HCT116 (cell line): ENCODE results near the gene GSTM4. TPM values are rescaled to one million over a fixed set of nuclear protein-coding genes. Genes with fewer than 3 reads are reported as not detected.

ENCODE experiments used
- ATAC-seq: fragments of 200-7000 bp; cut with Tn5 transposase; 2 replicates; pipeline ENCODE4 v1.9.1; 2020; ENCODE audit warnings: mild to moderate bottlenecking, moderate library complexity
- BruUV-seq: library from RNA; stranded (reverse); fragments of 400-500 nt; replicated peaks from 2 replicates; lab custom pipeline; 2021; lab: Mats Ljungman, UMichigan
- CTCF ChIA-PET: fragments of 300-600 bp; sonication (Branson Sonifier 250); formaldehyde crosslinking; loops from one replicate; lab custom pipeline; 2021; ENCODE audit warnings: antibody characterized with exemption; lab: Charles Lee
- POLR2A ChIA-PET: fragments of 300-600, 350-600 bp; sonication (Branson Sonifier 250); formaldehyde crosslinking; loops from one replicate; lab custom pipeline; 2021; ENCODE audit warnings: antibody characterized with exemption; lab: Charles Lee
- RAD21 ChIA-PET, 2 experiments: fragments of 300-600 bp; sonication (Branson Sonifier 250); formaldehyde crosslinking; loops; one replicate each; lab custom pipeline; 2023; ENCODE audit warnings: low total read pairs in 2 of 2; ENCODE audit not compliant: uncharacterized antibody in 2 of 2, unreplicated experiment in 2 of 2, low non-redundant PET in 1 of 2; lab: Charles Lee
- DNase-seq: peaks from one replicate; pipeline ENCODE4 v3.0.0-alpha.2; 2010; ENCODE audit warnings: low read depth, low spot score
- H2AFZ ChIP-seq: fragments of 200-600 bp; shearing (Covaris generic), sonication (generic); 2 replicates; pipeline ENCODE4 v1.6.1; 2017; ENCODE audit warnings: low read depth, mixed run types, mixed read lengths, antibody characterized with exemption, low read length; ENCODE audit not compliant: poor library complexity, severe bottlenecking
- H3K27ac ChIP-seq: 2 replicates; pipeline ENCODE4 v1.5.1; 2012; ENCODE audit warnings: low read depth, low read length
- H3K27me3 ChIP-seq: fragments of 200-600 bp; sonication (generic); 2 replicates; pipeline ENCODE4 v1.6.1; 2016; ENCODE audit warnings: mixed run types, low read length, mixed read lengths; ENCODE audit not compliant: insufficient read depth
- H3K36me3 ChIP-seq, 2 experiments: fragments of 200-500 bp in 1 of 2; fragments of 200-600 bp in 1 of 2; sonication (Bioruptor generic) in 1 of 2; sonication (generic) in 1 of 2; 2 replicates each; pipeline versions ENCODE4 v1.5.1 to v1.6.1; 2014 to 2016; ENCODE audit warnings: low read length in 2 of 2, inconsistent platforms in 1 of 2, mixed read lengths in 1 of 2, mixed run types in 1 of 2; ENCODE audit not compliant: insufficient read depth in 2 of 2, control insufficient read depth in 1 of 2
- H3K4me1 ChIP-seq, 2 experiments: fragments of 200-600 bp in 1 of 2; sonication (generic) in 1 of 2; 2 replicates each; pipeline versions ENCODE4 v1.5.1 to v1.6.1; 2012 to 2017; ENCODE audit warnings: low read length in 2 of 2, inconsistent platforms in 1 of 2, mild to moderate bottlenecking in 1 of 2, mixed read lengths in 1 of 2, mixed run types in 1 of 2, moderate library complexity in 1 of 2; ENCODE audit not compliant: insufficient read depth in 2 of 2, control insufficient read depth in 1 of 2
- H3K4me2 ChIP-seq: fragments of 200-600 bp; sonication (generic); 2 replicates; pipeline ENCODE4 v1.6.1; 2017; ENCODE audit warnings: mixed run types, low read length, mixed read lengths
- H3K4me3 ChIP-seq, 2 experiments: fragments of 200-600 bp in 1 of 2; sonication (generic) in 1 of 2; replicated peaks in 1 of 2; 2 replicates each; pipeline ENCODE4 v1.5.1; 2011 to 2016; ENCODE audit warnings: low read length in 2 of 2, control low read depth in 1 of 2, low read depth in 1 of 2, mild to moderate bottlenecking in 1 of 2, mixed read lengths in 1 of 2, mixed run types in 1 of 2
- H3K79me2 ChIP-seq: fragments of 200-600 bp; sonication (generic); 2 replicates; pipeline ENCODE4 v1.6.1; 2017; ENCODE audit warnings: mild to moderate bottlenecking, mixed run types, low read length, moderate library complexity, mixed read lengths; ENCODE audit not compliant: insufficient read depth
- H3K9ac ChIP-seq: fragments of 200-600 bp; sonication (generic); 2 replicates; pipeline ENCODE4 v1.6.1; 2016; ENCODE audit warnings: low read length, mixed read lengths
- H3K9me2 ChIP-seq: fragments of 200-600 bp; sonication (generic), shearing (Covaris generic); 2 replicates; pipeline ENCODE4 v1.6.1; 2017; ENCODE audit warnings: mixed run types, mild to moderate bottlenecking, moderate library complexity; ENCODE audit not compliant: insufficient read depth
- H3K9me3 ChIP-seq, 2 experiments: fragments of 200-500 bp in 1 of 2; fragments of 200-600 bp in 1 of 2; sonication (Bioruptor generic) in 1 of 2; sonication (generic) in 1 of 2; 2 replicates each; pipeline ENCODE4 v1.6.1; 2014 to 2017; ENCODE audit warnings: low read length in 2 of 2, mixed read lengths in 2 of 2, inconsistent platforms in 1 of 2, low read depth in 1 of 2, mild to moderate bottlenecking in 1 of 2, mixed run types in 1 of 2, moderate library complexity in 1 of 2; ENCODE audit not compliant: control insufficient read depth in 1 of 2, insufficient read depth in 1 of 2
- H4K20me1 ChIP-seq: fragments of 200-600 bp; sonication (generic), shearing (Covaris generic); 2 replicates; pipeline ENCODE4 v1.6.1; 2017; ENCODE audit warnings: mixed run types, mild to moderate bottlenecking, moderate library complexity; ENCODE audit not compliant: insufficient read depth
- CEBPB ChIP-seq: IDR thresholded peaks from 2 replicates; pipeline ENCODE4 v1.6.1; 2012; ENCODE audit warnings: low read depth
- ELF1 ChIP-seq: IDR thresholded peaks from 2 replicates; pipeline ENCODE4 v1.6.1; 2012; ENCODE audit warnings: low read depth, borderline replicate concordance
- EZH2phosphoT487 ChIP-seq: fragments of 200-600 bp; IDR thresholded peaks from 2 replicates; pipeline ENCODE4 v1.6.1; 2018; ENCODE audit warnings: antibody characterized with exemption, borderline replicate concordance
- FOSL1 ChIP-seq: IDR thresholded peaks from 2 replicates; pipeline ENCODE4 v1.6.1; 2012; ENCODE audit warnings: low read depth
- JUND ChIP-seq: IDR thresholded peaks from 2 replicates; pipeline ENCODE4 v1.6.1; 2012
- POLR2A ChIP-seq: IDR thresholded peaks from 2 replicates; pipeline ENCODE4 v1.7.0; 2011; ENCODE audit warnings: borderline replicate concordance; ENCODE audit not compliant: insufficient read depth, insufficient read length; ENCODE audit errors: extremely low read depth
- SP1 ChIP-seq: IDR thresholded peaks from 2 replicates; pipeline ENCODE4 v1.6.1; 2012; ENCODE audit warnings: low read depth
- SRF ChIP-seq: IDR thresholded peaks from 2 replicates; pipeline ENCODE4 v1.6.1; 2012; ENCODE audit warnings: low read depth
- TCF7L2 ChIP-seq: IDR thresholded peaks from 2 replicates; pipeline ENCODE4 v1.7.0; 2011; ENCODE audit warnings: borderline replicate concordance, inconsistent platforms; ENCODE audit not compliant: insufficient read depth, insufficient read length; ENCODE audit errors: extremely low read depth
- YY1 ChIP-seq: IDR thresholded peaks from 2 replicates; pipeline ENCODE4 v1.6.1; 2011; ENCODE audit warnings: low read length, low read depth, moderate library complexity, mild to moderate bottlenecking; ENCODE audit not compliant: insufficient replicate concordance; ENCODE audit errors: extremely low read depth
- ZNF274 ChIP-seq: fragments of 200-500 bp; sonication (Bioruptor generic); IDR thresholded peaks from 2 replicates; pipeline ENCODE4 v1.6.1; 2014; ENCODE audit warnings: mild to moderate bottlenecking, low read depth, low read length, inconsistent platforms
- intact Hi-C: fragments of 100-400 bp; cut with micrococcal nuclease; formaldehyde crosslinking; loops from 2 replicates; pipeline ENCODE4 v1.10.0; 2022
- total RNA-seq: library from RNA; stranded (reverse); gene quantifications from one replicate; pipeline ENCODE4 v1.2.1, GENCODE V29; 2021; ENCODE audit not compliant: unreplicated experiment
- TF ChIP-seq, protein P1 (sequence below), 3 experiments: fragments of 200-600 bp in 1 of 3; sonication (generic) in 1 of 3; IDR thresholded peaks in 2 of 3; conservative IDR thresholded peaks in 1 of 3; 2 replicates each; pipeline ENCODE4 v1.5.1; 2012 to 2017; ENCODE audit warnings: low read depth in 2 of 3, low read length in 2 of 3, antibody characterized with exemption in 1 of 3, borderline replicate concordance in 1 of 3, control low read depth in 1 of 3, mild to moderate bottlenecking in 1 of 3, mixed read lengths in 1 of 3, mixed run types in 1 of 3, moderate library complexity in 1 of 3; ENCODE audit not compliant: insufficient read depth in 1 of 3
- TF ChIP-seq, protein P2 (sequence below): IDR thresholded peaks from 2 replicates; pipeline ENCODE4 v1.6.1; 2012
- TF ChIP-seq, protein P3 (sequence below): IDR thresholded peaks from 2 replicates; pipeline ENCODE4 v1.6.1; 2012; ENCODE audit warnings: low read depth

GSTM4 gene
- total RNA-seq, 1 experiment from 2014 or later, result 15.9 TPM

DNA sequence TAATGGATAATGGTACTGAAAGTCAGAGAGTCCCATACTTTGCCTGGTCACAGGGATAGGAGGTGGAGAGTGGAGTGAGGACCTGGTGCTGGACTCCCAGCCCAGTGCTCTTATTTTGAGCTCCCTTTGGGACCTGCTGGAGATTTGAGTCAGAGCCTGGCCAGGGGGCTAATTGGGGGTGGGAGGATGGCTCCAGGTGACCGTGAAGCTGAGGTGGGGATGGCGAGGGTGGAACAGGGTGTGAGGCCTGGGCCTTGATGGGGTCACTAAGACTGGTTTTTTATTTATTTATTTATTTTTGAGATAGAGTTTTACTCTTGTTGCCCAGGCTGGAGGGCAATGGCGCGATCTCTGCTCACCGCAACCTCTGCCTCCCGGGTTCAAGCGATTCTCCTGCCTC is 18.5 kb upstream of the GSTM4 start:
- no peak overlapping the region for H3K4me2 ChIP-seq
- ChIA-PET CTCF (interaction anchor here (1.0 to 1.2 kb wide), 3 partner anchors 9 to 91 kb away, joined by 3 to 5 read pairs (median 3); no protein-coding TSS in a partner anchor), POLR2A (interaction anchor here (2.6 kb wide), 1 partner anchor 89 kb away, joined by 11 read pairs; the partner anchor contains the start of gene GNAI3), RAD21 (no interaction called here)
- no TSS peak for BruUV-seq
- no peak overlapping the region for H2AFZ ChIP-seq
- intact Hi-C loops, result no loop called here
- no peaks in the 10 kb centered on the region for H3K27me3 ChIP-seq
- DNase-seq (no peak), ATAC-seq (no peak)
- no peaks in the 10 kb centered on the region for H3K79me2 ChIP-seq
- no peak overlapping the region for H3K4me3 ChIP-seq
- no peaks in the 10 kb centered on the region for H3K9me3 ChIP-seq
- H3K9ac ChIP-seq, result no peak overlapping the region
- no peaks in the 10 kb centered on the region for H4K20me1 ChIP-seq
- H3K27ac ChIP-seq, result no peak overlapping the region
- TF ChIP-seq SP1, result no peak
- TF ChIP-seq POLR2A, result no peak
- TF ChIP-seq, protein P1, sequence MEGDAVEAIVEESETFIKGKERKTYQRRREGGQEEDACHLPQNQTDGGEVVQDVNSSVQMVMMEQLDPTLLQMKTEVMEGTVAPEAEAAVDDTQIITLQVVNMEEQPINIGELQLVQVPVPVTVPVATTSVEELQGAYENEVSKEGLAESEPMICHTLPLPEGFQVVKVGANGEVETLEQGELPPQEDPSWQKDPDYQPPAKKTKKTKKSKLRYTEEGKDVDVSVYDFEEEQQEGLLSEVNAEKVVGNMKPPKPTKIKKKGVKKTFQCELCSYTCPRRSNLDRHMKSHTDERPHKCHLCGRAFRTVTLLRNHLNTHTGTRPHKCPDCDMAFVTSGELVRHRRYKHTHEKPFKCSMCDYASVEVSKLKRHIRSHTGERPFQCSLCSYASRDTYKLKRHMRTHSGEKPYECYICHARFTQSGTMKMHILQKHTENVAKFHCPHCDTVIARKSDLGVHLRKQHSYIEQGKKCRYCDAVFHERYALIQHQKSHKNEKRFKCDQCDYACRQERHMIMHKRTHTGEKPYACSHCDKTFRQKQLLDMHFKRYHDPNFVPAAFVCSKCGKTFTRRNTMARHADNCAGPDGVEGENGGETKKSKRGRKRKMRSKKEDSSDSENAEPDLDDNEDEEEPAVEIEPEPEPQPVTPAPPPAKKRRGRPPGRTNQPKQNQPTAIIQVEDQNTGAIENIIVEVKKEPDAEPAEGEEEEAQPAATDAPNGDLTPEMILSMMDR (IDR thresholded peaks at IDR 0.05 in 2 of 3, conservative IDR thresholded peaks at IDR 0.05 in 1 of 3; ENCODE audit: borderline replicate concordance in 1 of 3, insufficient read depth in 1 of 3, low read depth in 2 of 3, low read length in 2 of 3), result no peak
- TF ChIP-seq TCF7L2, result no peak
- no peak for TF ChIP-seq JUND
- no peak for TF ChIP-seq CEBPB
- TF ChIP-seq, protein P2, sequence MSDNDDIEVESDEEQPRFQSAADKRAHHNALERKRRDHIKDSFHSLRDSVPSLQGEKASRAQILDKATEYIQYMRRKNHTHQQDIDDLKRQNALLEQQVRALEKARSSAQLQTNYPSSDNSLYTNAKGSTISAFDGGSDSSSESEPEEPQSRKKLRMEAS, result no peak
- TF ChIP-seq YY1, result no peak
- no peak for TF ChIP-seq ZNF274
- TF ChIP-seq, protein P3, sequence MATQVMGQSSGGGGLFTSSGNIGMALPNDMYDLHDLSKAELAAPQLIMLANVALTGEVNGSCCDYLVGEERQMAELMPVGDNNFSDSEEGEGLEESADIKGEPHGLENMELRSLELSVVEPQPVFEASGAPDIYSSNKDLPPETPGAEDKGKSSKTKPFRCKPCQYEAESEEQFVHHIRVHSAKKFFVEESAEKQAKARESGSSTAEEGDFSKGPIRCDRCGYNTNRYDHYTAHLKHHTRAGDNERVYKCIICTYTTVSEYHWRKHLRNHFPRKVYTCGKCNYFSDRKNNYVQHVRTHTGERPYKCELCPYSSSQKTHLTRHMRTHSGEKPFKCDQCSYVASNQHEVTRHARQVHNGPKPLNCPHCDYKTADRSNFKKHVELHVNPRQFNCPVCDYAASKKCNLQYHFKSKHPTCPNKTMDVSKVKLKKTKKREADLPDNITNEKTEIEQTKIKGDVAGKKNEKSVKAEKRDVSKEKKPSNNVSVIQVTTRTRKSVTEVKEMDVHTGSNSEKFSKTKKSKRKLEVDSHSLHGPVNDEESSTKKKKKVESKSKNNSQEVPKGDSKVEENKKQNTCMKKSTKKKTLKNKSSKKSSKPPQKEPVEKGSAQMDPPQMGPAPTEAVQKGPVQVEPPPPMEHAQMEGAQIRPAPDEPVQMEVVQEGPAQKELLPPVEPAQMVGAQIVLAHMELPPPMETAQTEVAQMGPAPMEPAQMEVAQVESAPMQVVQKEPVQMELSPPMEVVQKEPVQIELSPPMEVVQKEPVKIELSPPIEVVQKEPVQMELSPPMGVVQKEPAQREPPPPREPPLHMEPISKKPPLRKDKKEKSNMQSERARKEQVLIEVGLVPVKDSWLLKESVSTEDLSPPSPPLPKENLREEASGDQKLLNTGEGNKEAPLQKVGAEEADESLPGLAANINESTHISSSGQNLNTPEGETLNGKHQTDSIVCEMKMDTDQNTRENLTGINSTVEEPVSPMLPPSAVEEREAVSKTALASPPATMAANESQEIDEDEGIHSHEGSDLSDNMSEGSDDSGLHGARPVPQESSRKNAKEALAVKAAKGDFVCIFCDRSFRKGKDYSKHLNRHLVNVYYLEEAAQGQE, result no peak
- TF ChIP-seq SRF, result no peak
- no peak for TF ChIP-seq ELF1
- TF ChIP-seq FOSL1, result no peak
- no peak for TF ChIP-seq EZH2phosphoT487
- no peaks in the 10 kb centered on the region for H3K36me3 ChIP-seq
- H3K4me1 ChIP-seq, result peaks cover 12 to 19% of the 10 kb centered on the region in 2 experiments
- no peaks in the 10 kb centered on the region for H3K9me2 ChIP-seq
